H1 (cell line): ENCODE measurements around the gene EXD3. TPM values are rescaled to one million over a fixed set of nuclear protein-coding genes. Genes with fewer than 3 reads are reported as not detected.

Experiments used
- BRCA1 ChIP-seq: IDR thresholded peaks from 2 replicates; pipeline ENCODE4 v1.6.1; 2012; ENCODE audit warnings: low read depth, low read length, improper control_type of control experiment
- EZH2 ChIP-seq: fragments of 200-600 bp; sonication (generic); IDR thresholded peaks from 2 replicates; pipeline ENCODE4 v1.7.1; 2012; ENCODE audit warnings: low read depth, mild to moderate bottlenecking, moderate library complexity, low read length, inconsistent platforms; ENCODE audit not compliant: severe bottlenecking
- RNF2 ChIP-seq: fragments of 200-900, 300-1000 bp; sonication (generic); IDR thresholded peaks from 2 replicates; pipeline ENCODE4 v1.7.1; 2016; ENCODE audit warnings: borderline replicate concordance, low read depth, mild to moderate bottlenecking, antibody characterized with exemption, low read length; ENCODE audit not compliant: poor library complexity, severe bottlenecking; ENCODE audit errors: missing control alignments
- SIN3A ChIP-seq, 2 experiments: IDR thresholded peaks in 1 of 2; conservative IDR thresholded peaks in 1 of 2; 2 replicates each; pipeline ENCODE4 v1.6.1; 2011 to 2012; ENCODE audit warnings: low read length in 2 of 2, improper control_type of control experiment in 1 of 2, low read depth in 1 of 2, mild to moderate bottlenecking in 1 of 2
- SP4 ChIP-seq: IDR thresholded peaks from 2 replicates; pipeline ENCODE4 v1.6.1; 2012; ENCODE audit warnings: low read length, inconsistent platforms
- SUZ12 ChIP-seq: fragments of 200-600 bp; sonication (generic); IDR thresholded peaks from 2 replicates; pipeline ENCODE4 v1.6.1; 2012; ENCODE audit warnings: mild to moderate bottlenecking, inconsistent platforms, low read length, moderate library complexity, mixed read lengths
- TAF1 ChIP-seq: IDR thresholded peaks from 2 replicates; pipeline ENCODE4 v1.6.1; 2011; ENCODE audit warnings: mild to moderate bottlenecking, low read depth, low read length
- polyA plus RNA-seq, 7 experiments: library from polyadenylated mRNA; depleted of rRNA in 3 of 7; stranded (reverse) in 5 of 7; unstranded in 2 of 7; fragments of >200 nt in 5 of 7; fragments of 200-250 nt in 2 of 7; gene quantifications; 1 replicate in 5 of 7; 2 replicates in 1 of 7; 4 replicates in 1 of 7; pipeline versions ENCODE4 v1.2.1 to v1.2.3, GENCODE V29; 2011 to 2013; ENCODE audit warnings: missing spikeins in 2 of 7, mixed read lengths in 2 of 7
- total RNA-seq: library from RNA; stranded (reverse); fragmentation: NEBNext Ultra II Directional; extraction: Animal tissue kit (Norgen Biotek cat#: 25700); gene quantifications from 2 replicates; pipeline ENCODE4 v1.2.1, GENCODE V29; 2021

Gene EXD3
- total and polyA plus RNA-seq, 2 of the 8 experiments (the other 6 are each of a cell fraction or from before 2014, with no cell fraction given), result 7.2 to 9.4 TPM

DNA sequence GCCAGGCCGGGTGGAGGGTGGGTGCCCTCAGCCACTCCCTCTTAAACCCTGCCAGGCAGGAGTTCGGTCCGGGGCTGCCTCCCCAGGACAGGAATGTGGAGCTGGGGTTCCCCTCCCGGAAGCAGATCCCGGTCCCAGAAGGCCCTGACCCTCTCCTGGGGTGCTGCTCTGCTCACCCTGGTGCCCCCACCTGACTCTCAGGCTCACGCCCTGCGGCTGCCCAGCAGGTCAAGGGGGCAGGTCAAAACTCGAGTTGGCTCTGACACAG, 117.2 kb downstream of the EXD3 start (continued):
- TF ChIP-seq RNF2 (no peak), SUZ12 (no peak), SIN3A (conservative IDR thresholded peaks at IDR 0.05 in 1 of 2, IDR thresholded peaks at IDR 0.05 in 1 of 2; ENCODE audit: low read depth in 1 of 2, low read length in 2 of 2) (no peak), EZH2 (no peak), BRCA1 (no peak), SP4 (no peak), TAF1 (no peak)
- TF ChIP-seq, all 59 proteins: peak for 0
